Neuronal stem cell (in vitro differentiated cells): Measurements from ENCODE around the gene TMEM63C.
A peak's percentile ranks its signal among the peaks of the same experiment; 100 is the strongest.

Experiments
- DNase-seq: peaks from one replicate; pipeline ENCODE4 v3.0.0-alpha.2; 2013; ENCODE audit warnings: low spot score
- H2AFZ ChIP-seq: one replicate; pipeline ENCODE4 v1.6.1; 2013; ENCODE audit warnings: mild to moderate bottlenecking, low read length, inconsistent platforms
- H2AK5ac ChIP-seq: 2 replicates; pipeline ENCODE4 v1.6.1; 2013; ENCODE audit warnings: low read depth, mild to moderate bottlenecking, inconsistent platforms, low read length, moderate library complexity, mixed read lengths
- H2BK120ac ChIP-seq: 2 replicates; pipeline ENCODE4 v1.6.1; 2013; ENCODE audit warnings: low read depth, mild to moderate bottlenecking, inconsistent platforms, low read length, moderate library complexity, mixed read lengths
- H2BK12ac ChIP-seq: one replicate; pipeline ENCODE4 v1.6.1; 2013; ENCODE audit warnings: low read length, inconsistent platforms
- H2BK15ac ChIP-seq: 2 replicates; pipeline ENCODE4 v1.6.1; 2013; ENCODE audit warnings: mild to moderate bottlenecking, low read length, inconsistent platforms, mixed read lengths
- H2BK5ac ChIP-seq: one replicate; pipeline ENCODE4 v1.6.1; 2013; ENCODE audit warnings: inconsistent platforms, mild to moderate bottlenecking, low read length, moderate library complexity
- H3K14ac ChIP-seq: one replicate; pipeline ENCODE4 v1.6.1; 2013; ENCODE audit warnings: low read length, inconsistent platforms
- H3K18ac ChIP-seq: 2 replicates; pipeline ENCODE4 v1.6.1; 2013; ENCODE audit warnings: low read length, inconsistent platforms
- H3K23ac ChIP-seq: 2 replicates; pipeline ENCODE4 v1.6.1; 2013; ENCODE audit warnings: low read depth, mild to moderate bottlenecking, mixed read lengths, low read length, inconsistent platforms; ENCODE audit not compliant: poor library complexity
- H3K27ac ChIP-seq: replicated peaks from 3 replicates; pipeline ENCODE4 v1.5.1; 2013; ENCODE audit warnings: low read length, inconsistent platforms
- H3K27me3 ChIP-seq, 3 experiments: 2 replicates each; pipeline ENCODE4 v1.6.1; 2013; ENCODE audit warnings: low read length in 3 of 3, mild to moderate bottlenecking in 2 of 3, inconsistent platforms in 1 of 3, low read depth in 1 of 3, mixed read lengths in 1 of 3, moderate library complexity in 1 of 3; ENCODE audit not compliant: control insufficient read depth in 3 of 3, insufficient read depth in 3 of 3
- H3K36me3 ChIP-seq, 2 donors: replicated peaks in 1 of 2; 2 replicates each; pipeline ENCODE4 v1.6.1; 2013; ENCODE audit warnings: low read length in 2 of 2; ENCODE audit not compliant: control insufficient read depth in 2 of 2, insufficient read depth in 2 of 2
- H3K4ac ChIP-seq: 2 replicates; pipeline ENCODE4 v1.6.1; 2013; ENCODE audit warnings: inconsistent platforms, mild to moderate bottlenecking, low read length, moderate library complexity
- H3K4me1 ChIP-seq, 2 donors: 1 replicate in 1 of 2; 2 replicates in 1 of 2; pipeline ENCODE4 v1.6.1; 2013; ENCODE audit warnings: low read length in 2 of 2, low read depth in 1 of 2; ENCODE audit not compliant: control insufficient read depth in 2 of 2, insufficient read depth in 1 of 2
- H3K4me2 ChIP-seq: one replicate; pipeline ENCODE4 v1.6.1; 2013; ENCODE audit warnings: mild to moderate bottlenecking, low read length, inconsistent platforms; ENCODE audit not compliant: insufficient read depth, poor library complexity, severe bottlenecking
- H3K4me3 ChIP-seq, 2 donors: 2 replicates each; pipeline ENCODE4 v1.5.1; 2013; ENCODE audit warnings: low read length in 2 of 2, mild to moderate bottlenecking in 2 of 2, inconsistent platforms in 1 of 2, moderate library complexity in 1 of 2
- H3K79me1 ChIP-seq: one replicate; pipeline ENCODE4 v1.6.1; 2013; ENCODE audit warnings: low read depth, mild to moderate bottlenecking, inconsistent platforms, low read length, moderate library complexity
- H3K9ac ChIP-seq: one replicate; pipeline ENCODE4 v1.6.1; 2013; ENCODE audit warnings: mild to moderate bottlenecking, low read depth, low read length, inconsistent platforms; ENCODE audit not compliant: poor library complexity
- H3K9me3 ChIP-seq, 2 donors: replicated peaks in 1 of 2; 2 replicates each; pipeline versions ENCODE3 to v1.6.1; 2013; ENCODE audit warnings: low read length in 2 of 2, mild to moderate bottlenecking in 2 of 2, inconsistent platforms in 1 of 2, low read depth in 1 of 2, mixed read lengths in 1 of 2, moderate library complexity in 1 of 2; ENCODE audit not compliant: control insufficient read depth in 2 of 2, insufficient read depth in 1 of 2
- H4K8ac ChIP-seq: one replicate; pipeline ENCODE4 v1.6.1; 2013; ENCODE audit warnings: low read depth, mild to moderate bottlenecking, inconsistent platforms, low read length, moderate library complexity
- H4K91ac ChIP-seq: one replicate; pipeline ENCODE4 v1.6.1; 2013; ENCODE audit warnings: low read length, low read depth, mild to moderate bottlenecking, inconsistent platforms; ENCODE audit not compliant: poor library complexity
- WGBS, 2 donors: extraction: QIAGEN DNeasy Blood & Tissue Kit; methylation state at CpG; one replicate each; pipeline ENCODE4 v1.1.7; 2013; ENCODE audit warnings: missing lambda C conversion rate in 2 of 2, mixed read lengths in 1 of 2; ENCODE audit not compliant: insufficient read length in 2 of 2, insufficient replicate concordance in 1 of 2; ENCODE audit errors: extremely low coverage in 2 of 2; 5-methylcytosine and 5-hydroxymethylcytosine counted together

TMEM63C gene

GRCh38 chr14:77258566-77258965 is 77.0 kb downstream of the TMEM63C start:
- H3K23ac ChIP-seq = no peak overlapping the region
- no peak overlapping the region for H2AK5ac ChIP-seq
- no peaks in the 10 kb centered on the region for H3K9me3 ChIP-seq
- no peak overlapping the region for H3K4me2 ChIP-seq
- no peak overlapping the region for H3K14ac ChIP-seq
- no peak overlapping the region for H3K9ac ChIP-seq
- H3K27ac ChIP-seq = no peak overlapping the region
- H2AFZ ChIP-seq = no peak overlapping the region
- H2BK12ac ChIP-seq = no peak overlapping the region
- no peak for DNase-seq
- H2BK120ac ChIP-seq = no peak overlapping the region
- peaks cover 0 to 45% (median 0%) of the 10 kb centered on the region in 3 experiments for H3K27me3 ChIP-seq
- WGBS, 2 donors = no CpG with 5 or more reads among the region's 5 CpGs
- H3K18ac ChIP-seq = no peak overlapping the region
- no peak overlapping the region for H2BK15ac ChIP-seq
- peaks cover 2% of the 10 kb centered on the region for H3K79me1 ChIP-seq
- H4K91ac ChIP-seq = no peak overlapping the region
- peak overlapping the region; percentile 26 for H2BK5ac ChIP-seq
- H3K4ac ChIP-seq = no peak overlapping the region
- no peaks in the 10 kb centered on the region for H3K4me1 ChIP-seq
- H3K4me3 ChIP-seq = no peak overlapping the region
- H3K36me3 ChIP-seq = no peaks in the 10 kb centered on the region
- H4K8ac ChIP-seq = no peak overlapping the region

GRCh38 chr14:77259025-77259715 is 77.6 kb downstream of the TMEM63C start:
- Histone ChIP-seq H4K8ac (no peak overlapping the region), H2BK120ac (no peak overlapping the region), H2AFZ (no peak overlapping the region), H3K14ac (no peak overlapping the region), H3K79me1 (peaks cover 2% of the 10 kb centered on the region), H2BK15ac (peak overlapping the region; percentile 67), H3K36me3 (no peaks in the 10 kb centered on the region), H3K4ac (no peak overlapping the region), H2BK5ac (peak overlapping the region; percentile 26), H3K27ac (no peak overlapping the region), H3K4me3 (no peak overlapping the region), H3K27me3 (peaks cover 0 to 51% (median 0%) of the 10 kb centered on the region in 3 experiments), H3K23ac (no peak overlapping the region), H3K4me1 (no peaks in the 10 kb centered on the region), H3K9me3 (no peaks in the 10 kb centered on the region), H3K9ac (no peak overlapping the region), H2BK12ac (no peak overlapping the region), H2AK5ac (no peak overlapping the region), H3K4me2 (no peak overlapping the region), H3K18ac (no peak overlapping the region), H4K91ac (no peak overlapping the region)
- WGBS, 2 donors = no CpG with 5 or more reads among the region's 11 CpGs
- DNase-seq = no peak

- H2BK5ac ChIP-seq = no peak overlapping the region
- H3K9me3 ChIP-seq = no peaks in the 10 kb centered on the region
- no peak overlapping the region for H2AK5ac ChIP-seq
- H2BK120ac ChIP-seq = no peak overlapping the region
- no peak overlapping the region for H2AFZ ChIP-seq
- H3K9ac ChIP-seq = no peak overlapping the region
- no peaks in the 10 kb centered on the region for H3K4me1 ChIP-seq
- H3K4me3 ChIP-seq = no peak overlapping the region
- no peaks in the 10 kb centered on the region for H3K36me3 ChIP-seq
- H3K23ac ChIP-seq = peak overlapping the region; percentile 25
- H3K27ac ChIP-seq = no peak overlapping the region
- no CpG with 5 or more reads among the region's 11 CpGs for WGBS, 2 donors
- no peak overlapping the region for H4K91ac ChIP-seq
- DNase-seq = no peak
- peaks cover 2% of the 10 kb centered on the region for H3K79me1 ChIP-seq
- no peak overlapping the region for H3K4me2 ChIP-seq
- no peak overlapping the region for H3K14ac ChIP-seq
- no peak overlapping the region for H2BK15ac ChIP-seq
- H3K27me3 ChIP-seq = peaks cover 0 to 61% (median 0%) of the 10 kb centered on the region in 3 experiments
- no peak overlapping the region for H4K8ac ChIP-seq
- H3K18ac ChIP-seq = peak overlapping the region; percentile 80
- no peak overlapping the region for H3K4ac ChIP-seq
- H2BK12ac ChIP-seq = no peak overlapping the region
These were observed 78.6 kb downstream of the TMEM63C start for GRCh38 chr14:77260199-77260598.

GRCh38 chr14:77260631-77261030 is 79.0 kb downstream of the TMEM63C start:
- Histone ChIP-seq H3K36me3 (no peaks in the 10 kb centered on the region), H4K91ac (no peak overlapping the region), H2BK12ac (no peak overlapping the region), H3K4me3 (no peak overlapping the region), H3K4ac (no peak overlapping the region), H4K8ac (no peak overlapping the region), H3K9me3 (no peaks in the 10 kb centered on the region), H3K79me1 (peaks cover 2% of the 10 kb centered on the region), H2BK5ac (no peak overlapping the region), H3K4me2 (no peak overlapping the region), H3K27ac (no peak overlapping the region), H3K9ac (no peak overlapping the region), H3K27me3 (peaks cover 0 to 64% (median 0%) of the 10 kb centered on the region in 3 experiments), H2AFZ (no peak overlapping the region), H3K18ac (peak overlapping the region; percentile 80), H2BK120ac (no peak overlapping the region), H3K14ac (no peak overlapping the region), H3K4me1 (no peaks in the 10 kb centered on the region), H2BK15ac (no peak overlapping the region), H2AK5ac (peak overlapping the region; percentile 5), H3K23ac (peak overlapping the region; percentile 8)
- no CpG with 5 or more reads among the region's 10 CpGs for WGBS, 2 donors
- no peak for DNase-seq
